HepG2 (cell line): ENCODE data around the gene KATNB1.

Source experiments
- CTCF ChIP-seq: sonication (generic); formaldehyde crosslinking; IDR thresholded peaks from 2 replicates; pipeline ENCODE4 v1.5.0; 2020; ENCODE audit warnings: mild to moderate bottlenecking, missing genetic modification reagents, moderate library complexity
- NFIC ChIP-seq: IDR thresholded peaks from 2 replicates; pipeline ENCODE4 v1.6.1; 2012; ENCODE audit warnings: mild to moderate bottlenecking, low read length, inconsistent platforms
- TCF12 ChIP-seq, 2 experiments: fragments of 450-650 bp in 1 of 2; sonication (generic) in 1 of 2; formaldehyde crosslinking in 1 of 2; IDR thresholded peaks; 2 replicates each; pipeline versions ENCODE4 v1.6.1 to v1.8.0; 2017 to 2022; ENCODE audit warnings: antibody characterized with exemption in 1 of 2, mild to moderate bottlenecking in 1 of 2, missing genetic modification reagents in 1 of 2, moderate library complexity in 1 of 2

- no peak for TF ChIP-seq CTCF (CRISPR knock-in tag)
- no peak for TF ChIP-seq NFIC
- TF ChIP-seq TCF12 (IDR thresholded peaks at IDR 0.05) = no peak
- no peak for TF ChIP-seq TCF12 (CRISPR knock-in tag; IDR thresholded peaks at IDR 0.05)
Measured at GRCh38 chr16:57761301-57761700, 25.7 kb downstream of the KATNB1 start.
